ENCODE data around the gene CCDC127.

Gene CCDC127

DNA sequence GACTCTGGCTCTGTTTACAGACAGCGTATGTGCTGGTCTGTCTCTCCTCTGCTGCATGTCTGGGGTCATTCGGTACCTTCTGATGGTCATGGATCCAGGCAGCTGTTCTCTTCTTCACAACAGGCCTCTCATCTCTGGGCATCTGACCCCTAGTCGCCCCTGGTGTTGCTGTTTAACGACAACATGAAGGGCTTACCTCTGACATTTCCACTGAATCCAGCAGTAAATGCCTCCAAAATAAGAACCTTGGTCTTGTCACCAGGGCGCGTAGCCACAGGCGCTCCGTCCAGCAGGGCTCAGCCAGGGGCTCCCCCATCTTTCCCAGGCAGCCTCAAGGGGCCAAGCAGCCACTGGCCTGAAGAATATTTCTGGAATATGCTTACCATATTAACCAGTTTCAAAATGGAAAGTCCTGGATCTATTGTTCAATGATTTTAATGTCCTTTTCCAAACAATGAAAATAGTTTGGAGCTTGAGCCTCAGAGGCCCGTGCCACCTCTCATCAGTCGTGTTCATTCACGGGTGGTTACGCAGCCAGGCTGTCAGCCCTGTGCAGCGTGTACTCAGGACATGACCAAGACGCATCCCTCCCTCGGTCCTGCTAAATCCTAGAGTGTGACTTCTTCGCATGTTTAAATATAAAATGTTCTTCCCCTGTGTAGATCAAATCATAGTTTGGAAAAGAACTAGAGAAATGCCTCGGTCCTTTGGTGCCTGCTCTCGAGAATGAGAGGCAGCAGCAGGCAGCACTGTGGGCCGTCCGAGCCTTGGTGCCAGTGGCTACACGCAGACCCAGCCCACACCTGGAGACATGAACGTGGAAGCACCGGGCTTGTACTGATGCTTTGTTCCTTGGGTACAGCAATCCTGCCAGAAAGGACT, 56.8 kb downstream of the CCDC127 start:
- in situ Hi-C loops (cut with MboI; ENCODE audit: low sequenced_read_pairs): no loop called here

DNA sequence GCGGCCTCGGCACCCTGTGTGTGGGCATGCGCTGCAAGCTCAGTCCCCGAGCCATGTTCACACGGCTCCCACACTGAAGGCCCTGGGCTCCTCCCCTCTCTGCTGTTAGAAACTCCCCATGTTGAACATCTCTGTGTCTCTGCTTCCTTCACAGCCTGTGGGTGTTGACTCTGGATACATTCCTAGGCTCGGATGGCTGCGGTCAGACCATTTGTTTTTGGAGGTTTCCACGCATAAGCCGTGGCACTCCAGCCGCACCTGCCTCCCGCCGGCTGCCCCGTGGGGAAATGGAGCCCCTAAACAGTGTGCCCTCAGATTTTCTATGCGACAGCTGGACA, 57.8 kb downstream of the CCDC127 start:
- in situ Hi-C loops (cut with MboI; ENCODE audit: low sequenced_read_pairs): no loop called here

DNA sequence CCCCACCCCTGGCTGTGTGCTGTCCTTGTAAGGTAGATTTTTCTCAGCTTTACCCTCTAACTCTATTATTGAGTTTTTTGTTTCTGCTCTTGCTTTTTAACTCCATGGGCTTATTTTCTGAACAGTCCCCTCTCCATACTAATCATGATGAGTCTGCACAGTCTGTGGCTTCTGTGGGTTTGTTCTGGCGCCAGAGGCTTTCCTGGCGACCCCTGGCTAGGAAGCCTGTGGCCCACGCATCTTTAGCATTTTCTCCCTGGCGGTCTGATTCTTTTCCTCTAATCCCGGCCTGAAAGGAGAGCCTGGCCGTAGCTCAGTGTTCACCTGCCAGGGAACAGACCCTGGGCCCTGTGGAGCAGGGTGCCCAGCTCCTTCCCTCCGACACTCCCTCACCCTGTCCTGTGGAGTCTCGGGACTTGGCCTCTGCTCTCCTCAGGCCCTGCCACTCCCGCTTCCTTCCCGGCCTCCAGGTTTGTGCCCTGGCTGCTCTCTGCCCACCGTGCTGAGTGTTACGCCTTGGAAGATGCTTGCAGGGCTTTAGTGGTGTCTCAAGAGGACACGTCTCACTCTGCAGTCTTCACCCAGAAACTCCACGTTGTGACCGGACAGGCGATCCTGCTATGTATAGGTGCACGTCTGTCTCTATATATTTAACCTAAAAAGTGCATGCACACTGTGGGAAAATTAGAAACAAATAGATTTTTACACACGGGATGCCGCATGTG, 58.3 kb downstream of the CCDC127 start:
- in situ Hi-C loops (cut with MboI; ENCODE audit: low sequenced_read_pairs): no loop called here

DNA sequence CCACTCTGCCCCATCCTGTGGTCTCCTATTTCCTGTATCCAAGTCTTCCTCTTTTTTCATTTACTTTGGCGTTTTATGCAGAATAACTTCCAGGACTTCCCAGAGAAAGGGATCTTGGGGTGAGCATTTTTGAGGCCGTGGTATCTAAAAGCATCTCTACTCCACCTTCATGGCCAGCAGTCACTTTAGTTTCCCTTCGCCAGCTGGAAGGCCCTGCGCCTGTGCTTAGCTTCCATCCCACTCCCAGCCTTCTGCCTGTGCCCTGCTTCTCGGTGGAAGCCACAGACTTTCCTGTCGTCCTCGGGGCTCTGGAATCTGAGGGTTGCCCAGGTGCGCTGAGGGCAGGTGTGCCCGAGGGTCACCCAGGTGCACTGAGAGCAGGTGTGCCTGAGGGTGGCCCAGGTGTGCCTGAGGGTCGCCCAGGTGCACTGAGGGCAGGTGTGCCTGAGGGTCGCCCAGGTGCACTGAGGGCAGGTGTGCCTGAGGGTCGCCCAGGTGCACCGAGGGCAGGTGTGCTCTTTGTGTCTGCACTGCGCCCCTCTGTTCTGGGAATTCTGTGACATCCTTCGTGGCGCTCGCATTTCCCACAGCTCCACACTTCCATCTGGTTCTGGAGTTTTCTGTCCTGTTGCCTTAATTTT, 59.0 kb downstream of the CCDC127 start:
- in situ Hi-C loops (cut with MboI; ENCODE audit: low sequenced_read_pairs): no loop called here

DNA sequence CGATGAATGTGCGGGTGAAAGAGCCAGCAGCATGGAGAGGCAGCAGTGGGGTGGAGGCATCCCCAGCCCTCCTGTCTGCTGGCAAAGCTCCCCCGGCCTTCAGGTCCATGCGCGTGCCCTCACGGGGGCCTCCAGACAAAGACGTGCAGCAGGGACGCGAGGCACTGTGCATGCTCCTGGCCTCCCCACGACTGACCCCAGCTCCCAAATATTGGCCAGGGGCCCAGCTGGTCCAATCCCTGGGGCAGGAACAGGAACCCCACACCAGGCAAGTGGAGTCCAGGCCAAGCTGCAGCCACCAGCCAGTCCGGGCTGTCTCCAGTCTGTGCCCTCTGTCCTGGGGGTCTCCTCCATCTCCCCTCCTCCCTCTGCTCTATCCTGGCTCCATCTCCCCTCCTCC, 60.2 kb downstream of the CCDC127 start:
- in situ Hi-C loops (cut with MboI; ENCODE audit: low sequenced_read_pairs): no loop called here

DNA sequence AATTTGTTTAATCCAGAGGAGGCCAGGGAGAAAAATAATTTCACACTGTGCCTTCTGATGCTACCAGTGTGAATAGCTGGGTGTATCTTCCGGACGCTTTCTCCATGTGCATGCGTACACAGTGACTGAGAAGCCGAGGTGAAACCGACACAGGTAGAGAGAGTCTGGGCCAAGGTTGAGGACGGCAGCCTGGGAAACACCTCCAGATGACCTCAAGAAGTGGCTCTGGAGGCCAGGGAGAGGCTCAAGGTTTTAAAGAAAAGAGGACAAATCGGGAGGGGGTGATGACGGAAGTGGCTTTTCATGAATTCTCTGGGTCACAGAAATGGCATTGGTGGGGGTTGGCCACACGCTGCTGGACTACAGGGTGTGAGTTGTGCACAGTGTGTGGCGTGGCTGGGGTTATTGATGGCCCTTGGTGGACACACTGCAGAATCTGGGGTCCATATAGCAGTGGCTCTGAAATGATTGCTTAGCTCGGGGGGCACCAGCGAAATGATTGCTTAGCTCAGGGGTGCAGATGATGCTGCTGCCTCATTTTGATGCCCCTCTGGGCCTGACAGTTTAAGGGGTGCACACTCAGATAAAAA, 60.7 kb downstream of the CCDC127 start:
- in situ Hi-C loops (cut with MboI; ENCODE audit: low sequenced_read_pairs): no loop called here

DNA sequence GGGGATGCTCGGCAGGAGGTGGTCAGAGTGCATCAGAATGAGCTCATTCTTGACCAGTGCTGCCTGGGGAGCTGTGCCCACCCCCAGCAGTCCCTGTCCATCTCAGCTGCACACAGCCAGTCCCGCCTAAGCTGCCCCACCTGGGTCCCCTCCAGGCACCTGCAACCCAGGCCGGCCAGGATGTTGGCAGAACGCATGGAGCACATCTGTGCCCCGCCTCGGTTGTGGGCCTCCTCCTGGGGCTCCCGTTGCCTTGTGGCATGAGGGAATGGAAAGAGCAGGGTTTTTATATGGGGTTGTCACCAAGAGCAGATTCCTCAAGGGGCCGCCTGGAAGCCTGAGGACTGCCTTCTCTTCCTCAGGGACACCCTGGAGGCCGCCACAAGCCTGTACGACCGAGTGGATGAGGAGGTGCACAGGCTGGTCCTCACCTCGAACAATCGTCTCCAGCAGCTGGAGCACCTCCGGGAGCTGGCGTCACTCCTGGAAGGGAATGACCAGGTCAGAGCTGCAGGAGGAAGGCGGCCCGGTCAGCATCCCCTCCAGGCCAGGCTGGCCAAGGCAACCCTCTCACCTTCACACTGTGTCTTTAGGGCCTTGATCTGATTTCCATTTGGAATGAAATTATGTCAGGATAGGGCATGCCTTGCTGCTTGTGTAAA, 61.4 kb downstream of the CCDC127 start:
- in situ Hi-C loops (cut with MboI; ENCODE audit: low sequenced_read_pairs): no loop called here

DNA sequence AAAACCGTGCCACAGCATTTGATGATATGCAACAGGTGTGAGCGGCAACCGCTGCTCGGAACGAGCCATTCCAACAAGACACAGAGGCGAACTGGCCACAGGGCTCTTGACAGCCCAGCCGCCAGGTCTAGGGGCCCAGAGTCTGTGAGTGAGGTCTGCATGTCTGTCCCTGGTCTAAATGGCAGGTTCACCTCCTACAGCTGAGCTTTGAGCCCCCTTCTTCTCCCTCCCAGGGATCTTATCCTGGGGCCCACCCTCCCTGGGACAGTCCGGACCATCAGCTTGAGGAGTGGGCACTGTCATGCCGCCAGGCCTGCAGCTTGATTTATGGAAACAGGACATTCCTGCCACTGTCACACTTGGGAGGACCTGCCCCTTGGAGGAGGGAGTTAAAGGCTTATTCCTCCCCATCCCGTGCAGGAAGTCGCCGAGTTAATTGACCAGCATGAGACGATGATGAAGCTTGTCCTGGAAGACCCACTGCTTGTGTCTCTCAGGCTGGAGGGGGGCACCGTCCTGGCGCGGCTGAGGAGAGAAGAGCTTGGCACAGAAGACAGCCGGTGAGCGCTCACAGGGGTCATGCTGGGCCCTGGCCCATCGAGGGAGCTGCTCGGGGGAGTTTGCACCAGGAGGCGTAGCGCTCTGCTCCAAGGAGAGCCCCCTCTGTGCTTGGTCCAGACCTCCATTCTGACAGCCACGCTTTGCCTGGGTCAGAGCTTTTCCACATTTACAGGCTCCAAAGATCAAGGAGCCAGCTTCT, 62.1 kb downstream of the CCDC127 start:
- in situ Hi-C loops (cut with MboI; ENCODE audit: low sequenced_read_pairs): no loop called here

DNA sequence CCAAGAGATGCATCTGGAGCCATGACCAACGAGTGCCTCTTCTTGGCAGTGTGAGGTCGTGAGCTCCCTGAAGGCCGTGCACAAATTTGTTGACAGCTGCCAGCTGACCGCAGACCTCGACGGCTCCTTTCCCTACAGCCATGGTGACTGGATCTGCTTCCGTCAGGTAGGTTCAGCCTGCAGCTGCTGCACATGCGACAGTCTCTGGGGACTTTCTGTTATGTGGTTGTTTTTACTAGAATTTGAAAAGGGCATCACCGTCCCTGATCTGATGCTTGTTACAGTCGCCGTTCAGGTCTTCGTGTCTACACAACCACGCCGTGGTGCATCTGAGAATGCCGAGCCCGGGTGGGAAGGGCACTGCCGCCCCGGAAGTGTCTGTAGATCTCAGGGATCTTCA, 63.1 kb downstream of the CCDC127 start:
- in situ Hi-C loops (cut with MboI; ENCODE audit: low sequenced_read_pairs): no loop called here

DNA sequence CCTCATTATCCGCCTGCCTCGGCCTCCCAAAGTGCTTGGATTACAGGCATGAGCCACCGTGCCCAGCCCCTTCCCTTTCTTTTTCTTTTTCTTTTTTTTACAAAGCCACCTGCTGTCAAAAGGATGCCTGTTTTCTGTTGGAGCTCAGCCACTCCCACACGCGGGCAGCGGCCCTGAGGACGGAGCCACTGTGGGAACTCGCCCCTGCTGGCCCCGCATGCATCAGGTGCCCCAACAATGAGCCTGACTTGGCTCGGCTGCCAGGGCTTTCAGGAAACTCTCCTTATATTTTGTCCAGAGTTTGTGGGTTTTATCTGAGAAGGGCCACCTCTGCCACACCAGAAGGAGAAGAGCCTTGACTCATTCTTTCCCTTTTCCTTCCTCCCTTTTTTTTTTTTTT, 63.7 kb downstream of the CCDC127 start:
- in situ Hi-C loops (cut with MboI; ENCODE audit: low sequenced_read_pairs): no loop called here

DNA sequence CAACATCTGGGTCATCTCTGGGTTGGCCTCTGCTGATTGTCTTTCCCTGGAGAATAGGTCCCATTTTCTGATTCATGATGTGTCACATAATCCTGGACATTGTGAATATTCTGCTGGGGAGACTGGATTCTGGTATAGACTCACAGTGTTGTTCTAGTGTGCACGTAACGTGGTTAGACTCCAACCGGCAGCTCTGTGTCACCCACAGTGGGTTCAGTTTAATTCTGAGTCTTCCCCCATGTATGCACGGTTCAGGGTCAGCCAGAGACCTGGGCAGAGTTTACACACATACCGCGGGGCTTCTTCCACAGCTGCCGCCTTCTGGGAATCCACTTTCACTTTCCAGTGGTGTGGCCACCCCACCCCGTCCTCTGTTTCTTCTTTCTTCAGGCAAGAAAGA, 64.7 kb downstream of the CCDC127 start:
- in situ Hi-C loops (cut with MboI; ENCODE audit: low sequenced_read_pairs): no loop called here

DNA sequence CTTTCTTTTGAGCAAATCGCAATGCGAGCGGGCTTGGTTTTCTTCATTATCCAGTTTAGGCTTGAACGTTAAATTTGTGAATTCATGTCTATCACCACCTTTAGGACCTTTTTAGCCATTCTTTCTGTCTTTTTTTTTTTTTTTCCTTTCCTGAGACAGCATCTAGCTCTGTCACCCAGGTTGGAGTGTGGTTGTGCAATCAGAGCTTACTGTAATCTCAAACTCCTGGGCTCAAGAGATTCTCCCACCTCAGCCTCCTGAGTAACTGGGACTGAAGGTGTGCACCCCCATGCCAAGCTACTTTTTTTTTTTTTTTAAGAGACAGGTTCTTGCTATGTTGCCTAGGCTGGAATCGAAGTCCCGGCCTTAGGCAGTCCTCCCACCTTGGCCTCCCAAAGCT, 65.9 kb downstream of the CCDC127 start:
- in situ Hi-C loops (cut with MboI; ENCODE audit: low sequenced_read_pairs): no loop called here

DNA sequence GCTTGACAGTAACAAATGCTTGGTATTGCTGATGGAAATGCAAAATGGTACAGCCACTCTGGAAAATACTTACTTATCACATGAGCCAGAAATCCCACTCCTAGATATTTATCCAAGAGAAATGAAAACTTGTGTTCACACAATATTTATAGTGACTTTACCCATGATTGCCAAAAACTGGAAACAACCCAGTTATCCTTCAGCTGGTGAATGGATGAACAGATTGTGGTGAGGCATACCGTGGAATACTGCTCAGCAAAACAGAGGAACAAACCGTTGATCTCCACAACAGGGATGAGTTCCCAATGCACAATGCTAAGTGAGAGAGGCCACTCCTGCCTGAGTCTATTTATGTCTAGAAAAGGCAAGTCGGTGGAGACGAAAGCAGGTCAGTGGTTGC, 67.2 kb downstream of the CCDC127 start:
- in situ Hi-C loops (cut with MboI; ENCODE audit: low sequenced_read_pairs): no loop called here

DNA sequence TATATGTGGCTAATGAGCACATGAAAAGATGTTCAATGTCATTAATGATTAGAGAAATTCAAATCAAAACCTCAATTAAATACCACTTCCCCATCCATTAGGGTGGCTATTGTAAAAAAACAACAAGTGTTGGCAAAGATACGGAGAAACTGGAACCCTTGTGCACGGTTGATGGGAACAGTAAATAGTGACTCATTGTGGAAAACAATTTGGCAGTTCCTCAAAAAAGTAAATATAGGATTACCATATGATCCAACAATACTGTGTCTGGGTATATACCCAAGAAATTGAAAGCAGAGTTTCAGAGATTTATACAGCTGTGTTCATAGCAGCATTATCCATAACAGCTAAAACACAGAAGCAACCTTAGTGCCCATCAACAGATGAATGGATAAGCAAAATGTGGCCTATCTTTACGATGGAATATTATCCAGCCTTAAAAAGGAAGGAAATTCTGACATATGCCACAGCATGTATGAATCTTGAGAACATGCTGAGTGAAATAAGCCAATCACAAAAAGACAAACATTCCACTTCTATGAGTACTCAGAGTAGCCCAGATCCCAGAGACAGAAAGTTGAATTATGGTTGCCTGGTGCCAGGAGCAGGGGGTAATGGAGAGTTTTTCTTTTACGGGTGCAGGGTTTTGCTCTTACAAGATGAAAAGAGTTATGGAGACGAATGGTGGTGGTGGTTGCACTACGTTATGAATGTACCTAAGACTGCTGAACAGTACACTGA, 68.0 kb downstream of the CCDC127 start:
- in situ Hi-C loops (cut with MboI; ENCODE audit: low sequenced_read_pairs): no loop called here

DNA sequence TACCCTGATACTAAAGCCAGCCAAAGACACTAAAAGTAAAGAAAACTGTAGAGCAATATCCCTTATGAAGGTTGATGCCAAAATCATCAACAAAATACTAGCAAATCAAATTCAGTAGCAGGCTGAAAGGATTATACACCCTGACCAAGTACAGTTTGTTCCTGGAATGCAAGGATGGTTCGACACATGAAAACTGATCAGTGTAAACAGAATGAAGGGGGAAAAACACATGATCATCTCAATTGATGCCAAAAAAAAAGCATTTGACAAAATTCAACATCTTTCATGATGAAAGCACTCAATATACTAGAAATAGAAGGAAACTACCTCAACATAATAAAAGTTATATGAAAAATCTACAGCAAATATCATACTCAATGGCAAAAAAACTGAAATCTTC, 70.2 kb downstream of the CCDC127 start:
- in situ Hi-C loops (cut with MboI; ENCODE audit: low sequenced_read_pairs): no loop called here

Data from HL-60/S4 treated with phorbol 12-myristate 13-acetate at 8.2 ng/mL for 4 days and 3 days (cell line).